C4-2B (cell line): Measurements from ENCODE around the gene CAMK1D.

Experiments
- ZFX ChIP-seq: fragments of 450-650 bp; IDR thresholded peaks from 2 replicates; pipeline ENCODE4 v1.6.1; 2017
- TF ChIP-seq, protein P1 (sequence below): fragments of 450-650 bp; conservative IDR thresholded peaks from 2 replicates; pipeline ENCODE4 v1.5.1; 2017; ENCODE audit warnings: mild to moderate bottlenecking

DNA sequence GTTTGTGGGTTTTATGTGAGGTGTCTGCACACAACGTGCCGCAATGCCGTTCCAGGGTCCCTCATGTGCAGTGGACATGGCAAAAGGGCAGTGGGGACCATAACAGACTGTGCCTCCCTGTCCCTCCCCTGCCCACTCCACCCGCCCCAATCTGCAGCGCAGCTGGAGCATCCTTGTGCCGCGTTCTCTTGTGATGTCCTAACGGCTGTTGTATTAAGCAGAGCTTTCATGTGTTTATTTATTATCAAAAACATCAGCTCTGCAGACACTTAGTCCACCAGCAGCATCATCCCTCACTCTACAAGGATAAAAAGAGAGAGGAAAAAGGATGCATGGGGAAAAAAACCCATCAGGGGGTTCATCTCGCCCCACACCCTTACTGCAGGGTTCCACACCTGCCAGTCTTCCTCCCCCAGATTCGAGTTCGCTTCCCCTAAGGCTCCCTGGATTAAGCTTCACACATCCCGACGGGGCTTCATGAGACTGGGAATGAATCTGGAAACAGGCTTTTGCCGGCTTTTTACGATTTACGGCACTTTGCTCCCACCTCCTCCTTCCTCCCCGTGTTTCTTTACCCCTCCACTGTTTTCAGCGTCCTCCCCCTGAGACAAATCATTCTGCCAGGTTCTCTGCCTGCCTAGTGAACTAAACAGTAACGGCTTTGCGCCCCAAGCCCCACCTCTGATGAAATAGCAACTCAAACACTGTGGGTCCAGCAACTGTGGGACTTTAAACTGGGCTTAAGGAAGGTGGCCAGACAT, 301.4 kb downstream of the CAMK1D start:
- TF ChIP-seq, protein P1, sequence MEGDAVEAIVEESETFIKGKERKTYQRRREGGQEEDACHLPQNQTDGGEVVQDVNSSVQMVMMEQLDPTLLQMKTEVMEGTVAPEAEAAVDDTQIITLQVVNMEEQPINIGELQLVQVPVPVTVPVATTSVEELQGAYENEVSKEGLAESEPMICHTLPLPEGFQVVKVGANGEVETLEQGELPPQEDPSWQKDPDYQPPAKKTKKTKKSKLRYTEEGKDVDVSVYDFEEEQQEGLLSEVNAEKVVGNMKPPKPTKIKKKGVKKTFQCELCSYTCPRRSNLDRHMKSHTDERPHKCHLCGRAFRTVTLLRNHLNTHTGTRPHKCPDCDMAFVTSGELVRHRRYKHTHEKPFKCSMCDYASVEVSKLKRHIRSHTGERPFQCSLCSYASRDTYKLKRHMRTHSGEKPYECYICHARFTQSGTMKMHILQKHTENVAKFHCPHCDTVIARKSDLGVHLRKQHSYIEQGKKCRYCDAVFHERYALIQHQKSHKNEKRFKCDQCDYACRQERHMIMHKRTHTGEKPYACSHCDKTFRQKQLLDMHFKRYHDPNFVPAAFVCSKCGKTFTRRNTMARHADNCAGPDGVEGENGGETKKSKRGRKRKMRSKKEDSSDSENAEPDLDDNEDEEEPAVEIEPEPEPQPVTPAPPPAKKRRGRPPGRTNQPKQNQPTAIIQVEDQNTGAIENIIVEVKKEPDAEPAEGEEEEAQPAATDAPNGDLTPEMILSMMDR = no peak
- TF ChIP-seq ZFX = no peak
